NCI-H748 (cell line): ENCODE data around the gene ATP7B.
"Not testable (repeated sequence)": the region's sequence is repeated elsewhere in the genome, so short reads cannot be mapped to it uniquely, and the experiment has no call there.

Experiments
- DNase-seq: peaks from one replicate; lab custom pipeline; 2025; ENCODE audit not compliant: unreplicated experiment; lab: John Stamatoyannopoulos, UW

Gene ATP7B

GRCh38 chr13:52006523-52007245 lies 4.6 kb downstream of the ATP7B start:
- DNase-seq: no peak

- no peak for DNase-seq
Observed at GRCh38 chr13:52005841-52006522, 5.3 kb downstream of the ATP7B start.

- no peak for DNase-seq
Observed at GRCh38 chr13:52004511-52005170, 6.6 kb downstream of the ATP7B start.

- DNase-seq: no peak
Observed at GRCh38 chr13:52003541-52003940, 7.7 kb downstream of the ATP7B start.

GRCh38 chr13:52002361-52002760 lies 8.9 kb downstream of the ATP7B start:
- no peak for DNase-seq

- DNase-seq: peak; percentile 69
Observed at GRCh38 chr13:52001120-52001731, 10.0 kb downstream of the ATP7B start.

- no peak for DNase-seq
Observed at GRCh38 chr13:51999921-52000320, 11.3 kb downstream of the ATP7B start.

- no peak for DNase-seq
Observed at GRCh38 chr13:51999510-51999911, 11.7 kb downstream of the ATP7B start.

GRCh38 chr13:51998723-51999509 lies 12.3 kb downstream of the ATP7B start:
- peak; percentile 43 for DNase-seq

GRCh38 chr13:51997641-51998330 lies 13.5 kb downstream of the ATP7B start:
- peak; percentile 19 for DNase-seq

- no peak for DNase-seq
Observed at GRCh38 chr13:51997186-51997585, 14.1 kb downstream of the ATP7B start.

GRCh38 chr13:51996641-51997040 lies 14.6 kb downstream of the ATP7B start:
- no peak for DNase-seq

- no peak for DNase-seq
Observed at GRCh38 chr13:51995677-51996551, 15.3 kb downstream of the ATP7B start.

GRCh38 chr13:51993713-51994112 lies 17.5 kb downstream of the ATP7B start:
- DNase-seq: no peak

- no peak for DNase-seq
Observed at GRCh38 chr13:51988988-51989618, 22.1 kb downstream of the ATP7B start.

GRCh38 chr13:51984904-51985303 lies 26.3 kb downstream of the ATP7B start:
- DNase-seq: peak; percentile 31

GRCh38 chr13:51983292-51983691 lies 28.0 kb downstream of the ATP7B start:
- not testable (repeated sequence) for DNase-seq

GRCh38 chr13:51981355-51981754 lies 29.9 kb downstream of the ATP7B start:
- DNase-seq: no peak

- no peak for DNase-seq
Observed at GRCh38 chr13:51980908-51981307, 30.3 kb downstream of the ATP7B start.
